Endothelial cell (in vitro differentiated cells): ENCODE measurements around the gene SLC22A23. TPM values are rescaled to one million over a fixed set of nuclear protein-coding genes. Genes with fewer than 3 reads are reported as not detected.

ENCODE experiments used
- DNase-seq: peaks from one replicate; pipeline ENCODE4 v3.0.0; 2021; ENCODE audit warnings: low spot score
- H3K27ac Mint-ChIP-seq: one replicate; pipeline ENCODE4 v1.8.0; 2021; ENCODE audit warnings: mixed read lengths, inconsistent platforms; ENCODE audit not compliant: unreplicated experiment
- H3K27me3 Mint-ChIP-seq: one replicate; pipeline ENCODE4 v1.8.0; 2021; ENCODE audit warnings: mild to moderate bottlenecking, moderate library complexity, mixed read lengths, inconsistent platforms; ENCODE audit not compliant: unreplicated experiment
- H3K36me3 Mint-ChIP-seq: one replicate; pipeline ENCODE4 v1.8.0; 2021; ENCODE audit warnings: mild to moderate bottlenecking, low read depth, mixed read lengths, inconsistent platforms; ENCODE audit not compliant: unreplicated experiment
- H3K4me1 Mint-ChIP-seq: one replicate; pipeline ENCODE4 v1.8.0; 2021; ENCODE audit warnings: mild to moderate bottlenecking, mixed read lengths, inconsistent platforms; ENCODE audit not compliant: unreplicated experiment
- H3K4me3 Mint-ChIP-seq: one replicate; pipeline ENCODE4 v1.8.0; 2021; ENCODE audit warnings: mild to moderate bottlenecking, mixed read lengths, inconsistent platforms; ENCODE audit not compliant: unreplicated experiment
- H3K9me3 Mint-ChIP-seq: one replicate; pipeline ENCODE4 v1.8.0; 2021; ENCODE audit warnings: mixed read lengths, inconsistent platforms; ENCODE audit not compliant: unreplicated experiment
- CTCF ChIP-seq: fragments of 200-600 bp; sonication (generic); IDR thresholded peaks from one replicate; pipeline ENCODE4 v1.5.0; 2021; ENCODE audit warnings: antibody characterized with exemption; ENCODE audit not compliant: unreplicated experiment
- total RNA-seq: library from RNA; stranded (reverse); fragmentation: NEBNext Ultra II Directional; extraction: Animal tissue kit (Norgen Biotek cat#: 25700); gene quantifications from one replicate; pipeline ENCODE4 v1.2.1, GENCODE V29; 2021; ENCODE audit not compliant: unreplicated experiment

Gene SLC22A23
- total RNA-seq, 1 donor from 2014 or later: 72.7 TPM

DNA sequence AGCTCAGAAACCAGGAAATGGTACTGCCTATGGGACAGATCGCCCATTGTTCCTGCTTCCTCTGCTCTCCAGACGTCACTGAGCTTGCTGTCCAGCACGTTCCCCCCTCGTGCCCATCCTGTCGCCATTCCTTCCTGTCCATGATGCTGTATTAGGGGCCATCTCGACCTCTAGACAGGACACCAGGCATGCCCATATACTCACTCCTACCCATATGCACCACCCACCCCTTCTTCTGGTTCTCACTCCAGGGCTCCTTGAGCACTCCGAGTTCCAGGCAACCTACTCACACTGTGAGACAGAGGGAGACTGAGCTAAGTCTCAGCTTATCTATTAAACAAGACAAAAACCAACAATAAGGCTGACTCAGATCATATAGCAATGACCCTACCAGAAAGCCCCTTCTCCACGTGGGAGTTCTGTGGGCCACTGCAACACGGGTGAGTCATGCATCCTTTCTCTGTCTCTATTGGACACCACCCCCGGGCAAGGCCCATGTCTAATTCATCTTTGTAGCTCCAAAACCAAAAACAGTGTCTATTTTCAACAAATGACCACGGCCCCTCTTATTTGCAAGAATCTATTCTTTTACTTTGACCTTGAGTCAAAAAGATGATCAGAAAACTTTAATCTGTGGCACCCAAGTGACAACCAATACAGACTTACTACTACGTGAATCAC is 132.4 kb downstream of the SLC22A23 start:
- no peak overlapping the region for H3K4me3 Mint-ChIP-seq
- DNase-seq: peak; percentile 23
- peaks cover 5% of the 10 kb centered on the region for H3K27me3 Mint-ChIP-seq
- TF ChIP-seq CTCF: no peak
- H3K27ac Mint-ChIP-seq: peak overlapping the region; percentile 76
- peaks cover 22% of the 10 kb centered on the region for H3K4me1 Mint-ChIP-seq
- peaks cover 15% of the 10 kb centered on the region for H3K36me3 Mint-ChIP-seq
- no peaks in the 10 kb centered on the region for H3K9me3 Mint-ChIP-seq

DNA sequence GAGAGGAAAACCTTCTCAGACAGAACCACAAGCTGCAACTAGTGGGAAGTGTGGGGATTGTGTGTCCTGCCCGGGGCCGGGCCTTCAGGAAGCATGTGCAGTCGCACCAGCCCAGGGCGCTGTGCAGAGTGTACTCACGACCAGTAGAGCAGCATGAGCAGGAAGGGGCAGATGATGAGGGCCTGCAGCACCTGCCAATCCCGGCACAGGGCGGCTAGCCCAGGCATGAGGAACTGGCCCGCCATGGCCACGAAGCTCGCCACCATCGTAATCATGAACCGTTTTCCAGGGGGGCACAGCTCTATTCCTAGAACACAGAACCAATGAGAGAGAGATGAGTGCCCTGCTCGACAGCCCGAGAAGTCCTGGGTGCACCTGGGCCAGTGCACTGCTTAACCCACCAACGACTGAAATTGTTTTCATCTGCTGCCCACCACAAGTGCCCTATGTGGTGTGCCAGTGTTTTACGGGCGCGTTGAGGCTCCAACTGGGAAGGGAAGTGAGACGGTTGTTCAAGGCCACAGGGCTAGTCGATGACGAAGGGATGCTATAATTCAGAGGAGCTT is 133.1 kb downstream of the SLC22A23 start:
- Mint-ChIP-seq H3K27ac (peak overlapping the region; percentile 68), H3K27me3 (peaks cover 8% of the 10 kb centered on the region), H3K4me1 (peaks cover 22% of the 10 kb centered on the region), H3K4me3 (peak overlapping the region; percentile 37), H3K36me3 (peaks cover 18% of the 10 kb centered on the region), H3K9me3 (no peaks in the 10 kb centered on the region)
- DNase-seq: no peak
- TF ChIP-seq CTCF: no peak

DNA sequence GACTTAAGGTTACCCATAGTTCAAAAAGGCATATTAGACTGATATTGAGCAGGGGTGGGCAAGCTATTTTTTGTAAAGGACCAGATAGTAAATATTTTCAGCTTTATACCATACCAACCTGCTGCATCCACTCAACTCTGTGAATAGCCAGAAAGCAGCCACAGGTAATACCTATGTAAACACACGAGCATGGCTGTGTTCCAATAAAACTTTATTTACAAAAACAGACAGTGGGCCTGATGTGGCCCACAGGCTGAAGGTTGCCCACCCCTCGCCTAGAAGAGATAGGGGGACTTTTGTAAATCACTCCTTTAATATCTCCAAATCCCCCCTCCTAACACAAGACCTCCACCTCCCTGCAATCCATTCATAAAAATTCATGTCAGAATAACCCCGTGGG is 133.7 kb downstream of the SLC22A23 start:
- peaks cover 18% of the 10 kb centered on the region for H3K36me3 Mint-ChIP-seq
- no peak for TF ChIP-seq CTCF
- H3K4me1 Mint-ChIP-seq: peaks cover 22% of the 10 kb centered on the region
- no peaks in the 10 kb centered on the region for H3K9me3 Mint-ChIP-seq
- peaks cover 10% of the 10 kb centered on the region for H3K27me3 Mint-ChIP-seq
- DNase-seq: no peak
- H3K4me3 Mint-ChIP-seq: peak overlapping the region; percentile 37
- no peak overlapping the region for H3K27ac Mint-ChIP-seq

GRCh38 chr6:3322366-3322890 is 134.4 kb downstream of the SLC22A23 start:
- Mint-ChIP-seq H3K27me3 (peaks cover 10% of the 10 kb centered on the region), H3K4me1 (peaks cover 22% of the 10 kb centered on the region), H3K4me3 (no peak overlapping the region), H3K27ac (no peak overlapping the region), H3K36me3 (peaks cover 22% of the 10 kb centered on the region), H3K9me3 (no peaks in the 10 kb centered on the region)
- TF ChIP-seq CTCF: no peak
- DNase-seq: no peak

DNA sequence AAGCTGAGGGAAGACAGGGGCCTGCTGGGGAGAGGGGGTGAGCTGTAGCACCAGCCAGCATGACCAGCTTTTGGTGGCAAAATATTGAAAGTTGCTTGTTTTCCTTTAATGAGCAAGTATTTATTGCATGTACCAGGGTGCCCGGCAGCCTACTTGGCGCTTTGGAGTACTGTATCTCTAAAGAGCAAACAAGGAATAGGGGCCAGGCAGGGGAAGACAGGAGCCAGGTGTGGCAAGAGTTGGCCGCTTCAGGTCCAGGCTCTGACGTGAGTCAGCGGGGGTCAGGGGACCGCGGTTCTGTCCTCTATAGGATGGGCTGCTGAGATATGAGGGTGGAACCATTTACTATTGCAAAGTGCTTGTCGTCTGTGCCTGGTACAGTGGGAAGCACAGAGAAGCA is 135.0 kb downstream of the SLC22A23 start:
- H3K27ac Mint-ChIP-seq: peak overlapping the region; percentile 16
- DNase-seq: no peak
- peaks cover 22% of the 10 kb centered on the region for H3K4me1 Mint-ChIP-seq
- H3K27me3 Mint-ChIP-seq: peaks cover 10% of the 10 kb centered on the region
- no peak for TF ChIP-seq CTCF
- no peak overlapping the region for H3K4me3 Mint-ChIP-seq
- peaks cover 28% of the 10 kb centered on the region for H3K36me3 Mint-ChIP-seq
- H3K9me3 Mint-ChIP-seq: no peaks in the 10 kb centered on the region
